Endometrial microvascular endothelial cells (primary cell): Measurements from ENCODE around the gene CSNK2A1. TPM values are rescaled to one million over a fixed set of nuclear protein-coding genes. Genes with fewer than 3 reads are reported as not detected.

ENCODE experiments used
- in situ Hi-C: cut with HindIII; loops from 2 replicates; pipeline ENCODE4 v1.10.0; 2017; ENCODE audit warnings: low sequenced_read_pairs, low pct_unique_long_range_greater_than_20kb; ENCODE audit errors: inconsistent ontology term
- total RNA-seq: library from RNA; depleted of rRNA; stranded (reverse); fragments of >200 nt; gene quantifications from one replicate; pipeline ENCODE4 v1.2.3, GENCODE V29; 2015; ENCODE audit errors: inconsistent ontology term

CSNK2A1 gene
- total RNA-seq, 1 donor from 2014 or later = 102 TPM

GRCh38 chr20:568673-569415, 25.3 kb upstream of the CSNK2A1 start:
- in situ Hi-C loops = no loop called here

DNA sequence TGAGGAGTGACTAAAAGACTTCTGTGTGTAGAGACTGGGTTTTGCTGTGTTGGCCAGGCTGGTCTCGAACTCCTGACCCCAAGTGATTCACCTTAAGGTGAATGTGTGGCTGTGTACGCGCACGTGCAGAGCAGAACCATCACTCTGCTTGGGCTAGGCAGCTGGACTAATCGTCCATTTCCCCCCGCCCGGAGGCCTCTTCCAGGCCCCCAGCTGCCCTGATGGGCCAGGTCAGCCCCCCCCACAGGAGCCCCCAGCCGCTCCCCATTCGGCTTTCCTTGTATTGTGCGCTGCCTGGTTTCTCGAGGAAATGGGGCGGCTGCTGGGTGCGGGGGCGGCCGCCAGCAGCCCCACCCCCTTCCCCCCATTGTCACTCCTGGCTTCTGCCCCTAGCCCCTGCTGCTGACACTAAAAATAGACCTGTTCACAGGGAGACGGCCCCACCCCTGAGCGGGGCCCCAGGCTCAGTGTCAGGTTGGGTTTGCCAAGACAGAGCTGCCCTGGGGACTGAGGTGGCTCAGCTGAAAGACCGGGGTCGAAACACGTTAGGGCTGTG, 24.6 kb upstream of the CSNK2A1 start:
- in situ Hi-C loops = no loop called here

GRCh38 chr20:564192-564591, 20.6 kb upstream of the CSNK2A1 start:
- in situ Hi-C loops = no loop called here

GRCh38 chr20:563187-563586, 19.6 kb upstream of the CSNK2A1 start:
- in situ Hi-C loops = no loop called here

DNA sequence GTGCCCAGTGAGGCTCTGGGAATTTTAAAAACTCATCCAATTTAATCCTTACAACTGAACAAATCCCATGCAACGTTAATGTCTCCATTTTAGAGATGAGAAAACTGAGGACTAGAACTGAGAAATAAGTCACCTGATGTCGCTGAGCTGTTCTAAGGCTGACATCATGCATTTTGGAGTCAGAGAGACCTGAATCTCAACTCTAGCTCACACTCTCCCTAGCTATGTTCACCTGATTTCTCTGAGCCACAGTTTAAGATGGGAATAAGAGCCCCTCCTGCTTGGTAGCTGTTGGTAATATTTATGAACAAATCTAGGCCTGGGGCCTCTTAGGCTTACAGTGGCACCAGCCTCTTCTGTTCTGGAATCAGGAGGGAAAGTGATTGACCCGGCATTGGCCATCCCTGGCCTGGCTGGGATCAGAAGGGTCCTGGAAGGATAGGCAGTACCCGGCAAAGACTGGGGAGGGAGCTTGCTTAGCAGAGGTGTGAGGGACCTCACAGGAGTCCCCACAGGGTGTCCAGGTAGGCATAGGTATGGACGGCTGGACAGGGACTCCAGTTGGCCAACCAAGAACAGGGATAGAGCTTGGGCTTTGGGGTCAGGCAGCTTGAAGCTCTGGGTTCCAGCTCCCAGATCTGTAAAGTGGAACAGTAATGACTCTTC, 18.8 kb upstream of the CSNK2A1 start:
- in situ Hi-C loops = no loop called here

DNA sequence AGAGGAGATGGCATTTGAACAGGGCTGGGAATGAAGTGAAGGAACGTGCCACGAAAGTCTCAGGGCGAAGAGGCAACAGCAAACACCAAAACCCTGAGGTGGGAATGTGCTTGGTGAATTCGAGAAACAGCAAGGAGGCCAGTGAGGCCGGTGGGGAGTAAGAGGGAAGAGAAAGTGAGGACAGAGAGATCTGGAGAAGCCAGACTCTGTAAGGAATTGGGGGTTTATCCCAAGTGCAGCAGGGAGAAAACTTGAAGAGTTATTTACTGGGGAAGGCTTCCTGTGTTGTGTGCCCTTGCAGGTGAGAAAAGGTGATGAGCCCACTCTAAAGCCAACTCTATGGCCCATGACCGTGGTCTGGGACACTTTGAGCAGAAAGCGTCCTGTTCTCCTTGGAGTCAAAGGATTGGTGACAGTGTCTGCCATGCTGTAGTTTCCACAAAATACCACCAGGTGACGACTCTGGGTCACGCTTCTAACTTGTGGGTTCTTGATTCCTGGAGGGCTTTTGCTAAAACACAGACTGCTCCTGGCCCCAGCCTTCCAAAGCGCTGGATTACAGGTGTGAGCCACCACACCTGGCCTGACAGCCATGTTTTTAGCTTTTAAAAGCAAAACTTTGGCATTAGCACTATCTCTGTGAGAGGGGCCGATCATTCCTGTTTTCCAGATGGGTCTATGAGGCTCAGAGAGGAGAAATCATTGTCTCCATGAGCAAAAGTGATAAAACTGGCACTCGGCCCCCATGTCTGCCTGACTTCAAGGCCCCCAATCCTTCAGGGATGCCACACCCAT, 18.0 kb upstream of the CSNK2A1 start:
- in situ Hi-C loops = no loop called here

DNA sequence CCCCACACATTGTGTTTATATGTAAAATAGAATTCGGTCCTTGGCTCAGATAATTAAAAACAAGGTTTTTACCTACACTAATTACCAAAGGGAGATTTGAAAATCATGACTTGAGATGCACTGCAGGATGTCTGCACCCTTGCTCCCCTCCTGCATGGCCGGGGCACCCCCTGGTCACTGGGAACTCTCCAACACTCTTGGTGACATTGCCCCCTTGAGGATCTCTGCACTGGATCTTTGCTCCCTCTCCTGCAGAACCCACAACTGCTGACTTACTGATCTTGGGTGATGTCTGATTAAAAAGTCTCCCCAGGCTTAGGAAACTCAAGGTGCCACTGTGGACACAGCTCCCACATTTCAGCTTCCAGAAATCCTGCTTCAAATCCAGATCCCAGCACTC, 17.1 kb upstream of the CSNK2A1 start:
- in situ Hi-C loops = no loop called here

DNA sequence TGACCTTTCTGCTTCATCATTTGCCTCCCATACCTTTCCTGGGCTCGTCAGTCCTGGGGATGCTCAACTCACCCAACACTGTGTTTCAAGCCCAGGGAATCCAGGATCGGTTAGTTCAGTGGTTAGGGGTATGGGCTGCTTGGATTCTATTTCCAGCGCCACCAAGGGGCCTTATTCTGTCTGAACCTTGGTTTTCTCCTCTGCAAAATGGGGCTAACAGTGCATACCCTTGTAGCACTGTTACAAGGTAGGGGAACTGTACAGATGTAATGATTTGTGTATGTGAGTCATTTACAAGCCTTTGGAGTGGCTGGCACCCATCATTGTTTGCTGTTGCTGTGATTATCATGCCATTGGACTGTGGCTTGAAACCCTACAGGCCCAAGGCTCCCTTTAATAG, 14.5 kb upstream of the CSNK2A1 start:
- in situ Hi-C loops = no loop called here

DNA sequence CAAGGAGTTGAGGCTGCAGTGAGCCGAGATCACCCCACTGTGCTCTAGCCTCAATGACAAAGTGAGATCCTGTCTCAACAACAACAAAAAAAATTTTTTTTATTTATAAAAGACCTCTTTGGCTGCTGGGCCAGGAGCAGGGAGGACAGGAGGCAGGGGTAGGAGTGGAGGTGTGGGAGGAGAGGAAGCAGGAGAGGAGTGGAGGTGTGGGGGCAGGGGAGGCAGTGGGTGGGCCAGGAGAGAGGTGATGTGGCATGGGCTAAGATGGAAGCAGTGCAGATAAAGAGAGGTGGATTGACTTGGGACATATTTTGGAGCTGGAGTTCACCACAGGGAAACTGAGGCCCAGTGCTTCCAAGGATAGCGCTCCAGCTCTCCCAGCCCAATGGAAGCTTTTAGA, 13.4 kb upstream of the CSNK2A1 start:
- in situ Hi-C loops = no loop called here

DNA sequence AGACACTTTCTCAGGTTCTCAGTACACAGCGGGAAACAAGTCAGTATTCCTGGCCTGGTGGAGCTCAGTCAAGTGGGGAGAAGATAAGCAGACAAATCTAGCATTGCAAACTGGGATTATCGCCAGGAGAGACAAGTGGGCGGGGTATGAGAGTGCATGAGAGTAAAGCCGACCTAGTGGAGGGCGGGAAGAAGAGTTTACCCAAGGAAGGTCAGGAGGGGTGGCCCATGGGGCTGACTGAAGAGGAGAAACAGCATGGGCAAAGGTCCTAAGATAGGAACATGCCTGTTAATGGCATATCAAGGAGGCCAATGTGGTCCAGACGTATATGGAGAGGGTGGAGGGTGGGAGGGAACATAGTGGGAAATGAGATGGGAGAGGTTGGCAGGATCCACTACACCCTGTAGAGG, 12.4 kb upstream of the CSNK2A1 start:
- in situ Hi-C loops = no loop called here

- in situ Hi-C loops = no loop called here
These were observed 7.0 kb upstream of the CSNK2A1 start for GRCh38 chr20:550611-551010.

DNA sequence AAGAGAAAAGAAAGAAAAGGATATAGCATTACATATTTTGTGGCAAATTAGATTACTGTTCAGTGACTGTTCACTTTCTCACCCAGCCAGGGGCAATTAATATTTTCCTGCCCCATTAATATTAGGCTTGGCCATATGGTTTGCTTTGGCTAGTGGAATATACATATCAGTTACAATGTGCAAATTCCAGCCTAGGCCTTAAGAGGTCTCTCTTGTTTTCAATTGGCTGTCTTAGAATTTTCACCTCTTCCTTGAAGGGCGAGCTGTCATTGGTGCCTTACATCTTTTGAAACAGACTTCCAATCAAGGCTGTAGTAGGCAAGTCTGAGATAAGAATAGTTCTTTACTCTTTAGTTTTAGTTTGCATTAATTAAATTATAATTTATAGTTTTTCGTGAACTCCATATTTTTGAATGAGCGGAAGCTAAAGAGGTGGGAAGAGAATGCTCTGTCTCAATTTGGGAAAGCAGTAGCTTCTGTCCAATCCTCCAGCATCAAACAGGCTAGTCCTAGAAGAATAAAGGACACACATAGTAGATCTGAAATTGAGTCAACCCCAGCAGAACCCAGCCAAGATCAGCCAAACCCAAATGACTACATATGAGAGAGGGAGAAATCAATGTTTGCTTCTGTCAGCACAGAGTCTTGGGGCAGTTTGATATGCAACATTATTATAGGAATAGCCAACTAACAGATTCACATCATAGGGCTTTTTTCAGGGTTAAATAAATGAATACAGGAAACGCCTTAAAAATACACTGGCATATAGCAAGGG, 6.3 kb upstream of the CSNK2A1 start:
- in situ Hi-C loops = no loop called here

DNA sequence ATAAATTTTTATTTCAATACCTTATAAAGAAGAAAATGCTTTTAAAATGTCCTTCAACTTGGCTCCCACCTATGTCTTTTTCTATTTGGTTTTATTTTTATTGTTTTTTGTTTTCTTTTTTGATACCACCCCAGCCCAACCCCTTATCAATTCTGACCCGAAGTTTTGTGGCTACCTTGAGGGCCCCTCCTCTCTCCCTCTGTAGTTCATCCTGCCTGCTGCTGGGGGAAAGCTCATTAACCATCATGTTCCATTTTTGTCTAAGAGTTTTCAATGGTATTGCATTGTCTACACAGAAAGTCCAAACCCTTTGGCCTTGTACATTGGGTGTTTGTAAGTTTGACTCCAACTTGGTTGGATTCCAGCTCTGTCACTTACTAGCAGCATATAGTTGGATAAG, 5.3 kb upstream of the CSNK2A1 start:
- in situ Hi-C loops = no loop called here

DNA sequence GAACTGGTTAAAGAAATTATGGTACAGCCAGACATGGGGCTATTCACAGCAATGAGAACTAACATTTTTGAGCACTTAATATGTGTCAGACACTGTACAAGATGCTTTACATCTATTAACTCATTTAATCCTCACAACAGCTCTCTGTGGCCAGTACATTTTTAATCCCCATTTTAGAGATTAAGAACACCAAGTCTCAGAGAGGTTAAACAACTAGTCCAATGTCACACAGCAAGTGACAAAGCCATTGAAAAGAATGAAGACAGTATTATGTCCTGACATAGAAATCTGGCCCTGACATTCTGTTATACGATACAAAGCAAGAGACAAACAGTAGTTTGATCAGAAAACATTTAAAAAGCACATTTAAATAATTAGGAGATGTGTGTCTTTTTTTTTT, 3.8 kb upstream of the CSNK2A1 start:
- in situ Hi-C loops = no loop called here

DNA sequence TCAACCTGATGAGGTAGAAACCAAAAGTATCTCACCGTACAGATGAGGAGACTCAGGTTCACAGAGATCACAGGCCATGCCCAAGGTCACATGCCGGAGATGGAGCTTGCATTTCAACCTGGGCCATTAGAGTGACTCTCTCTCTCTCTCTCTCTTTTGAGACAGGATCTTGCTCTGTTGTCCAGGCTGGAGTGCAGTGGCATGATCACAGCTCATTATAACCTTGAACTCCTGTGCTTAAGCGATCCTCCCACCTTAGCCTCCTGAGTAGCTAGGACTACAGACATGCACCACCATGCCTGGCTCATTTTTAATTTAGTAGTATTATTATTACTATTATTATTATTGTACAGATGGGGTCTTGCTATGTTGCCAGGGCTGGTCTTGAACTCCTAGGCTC, 2.8 kb upstream of the CSNK2A1 start:
- in situ Hi-C loops = no loop called here

DNA sequence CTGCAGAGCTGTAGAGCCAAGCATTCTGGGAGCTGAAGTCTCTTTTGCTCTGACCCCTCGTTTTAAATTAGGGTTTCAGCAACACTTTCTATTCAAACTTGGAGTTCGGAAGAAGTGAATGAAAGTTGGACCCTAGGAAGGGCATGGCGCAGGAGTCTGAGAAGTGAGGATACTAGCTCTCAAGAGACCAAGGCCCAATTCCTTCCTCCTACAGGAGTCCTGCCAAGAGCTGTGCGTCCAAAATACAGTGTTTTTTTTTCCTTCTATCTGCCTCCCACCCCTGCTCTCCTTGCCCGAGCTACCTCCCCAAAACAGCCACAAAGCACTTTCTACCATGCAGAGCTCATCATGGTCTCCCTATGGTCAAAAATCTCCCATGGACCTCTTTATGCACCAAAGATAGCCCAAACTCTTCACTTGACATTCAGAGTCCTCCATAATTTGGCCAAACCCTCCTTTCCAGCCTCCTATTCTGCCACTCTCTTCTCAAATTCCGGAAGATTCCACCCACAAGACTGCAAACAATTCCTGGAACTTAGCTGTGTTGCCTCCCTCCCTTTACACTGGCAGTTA, 649 bp upstream of the CSNK2A1 start:
- in situ Hi-C loops = no loop called here

DNA sequence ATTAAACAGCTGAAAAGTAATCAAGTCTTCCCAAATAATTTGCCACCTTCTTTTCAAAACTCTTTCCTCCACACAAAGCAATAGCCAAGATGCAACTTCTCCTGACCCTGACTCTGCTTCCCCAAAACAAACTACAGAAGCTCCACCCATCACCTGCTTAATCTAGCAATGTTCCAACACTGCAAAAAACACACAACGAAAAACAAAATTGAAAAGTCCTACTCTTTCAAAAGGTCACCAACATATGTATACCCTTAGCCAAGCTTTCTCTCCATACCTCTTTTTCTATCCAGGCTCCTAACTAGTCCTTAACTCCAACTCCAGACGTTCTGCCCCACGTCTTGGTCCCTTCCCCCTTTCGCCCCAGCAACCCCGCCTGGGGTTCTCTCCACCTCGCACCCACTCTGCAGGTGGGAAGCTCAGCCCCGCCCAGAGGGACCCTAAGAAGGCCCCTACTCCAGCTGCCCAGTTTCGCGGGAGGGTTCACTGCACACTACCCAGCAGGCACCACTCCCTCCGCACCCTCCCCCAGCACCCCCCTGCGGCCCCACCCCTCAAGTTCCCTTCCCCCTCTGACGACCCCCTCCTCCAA, 717 bp downstream of the CSNK2A1 start:
- in situ Hi-C loops = no loop called here
